PC-3 (cell line): ENCODE measurements around the gene GRB2. TPM values are rescaled to one million over a fixed set of nuclear protein-coding genes. Genes with fewer than 3 reads are reported as not detected.

Experiments
- ATAC-seq: fragments of 200-7000 bp; cut with Tn5 transposase; 2 replicates; pipeline ENCODE4 v1.9.1; 2020; ENCODE audit warnings: mild to moderate bottlenecking, moderate library complexity
- BruUV-seq: library from RNA; stranded (reverse); fragments of 400-500 nt; replicated peaks from 2 replicates; lab custom pipeline; 2021; lab: Mats Ljungman, UMichigan
- CTCF ChIA-PET: fragments of 300-600 bp; sonication (Branson Sonifier 250); formaldehyde crosslinking; loops from one replicate; lab custom pipeline; 2022; ENCODE audit warnings: antibody characterized with exemption; lab: Charles Lee
- POLR2A ChIA-PET: fragments of 300-600 bp; sonication (Branson Sonifier 250); formaldehyde crosslinking; loops from one replicate; lab custom pipeline; 2022; ENCODE audit warnings: antibody characterized with exemption; ENCODE audit not compliant: unreplicated experiment; lab: Charles Lee
- DNase-seq: peaks from one replicate; pipeline ENCODE4 v3.0.0-alpha.2; 2015
- H2AFZ ChIP-seq: fragments of 300-600 bp; sonication (generic); 2 replicates; pipeline ENCODE4 v1.6.0; 2016; ENCODE audit warnings: antibody characterized with exemption, low read length
- H3F3A ChIP-seq: fragments of 300-600 bp; sonication (generic); one replicate; pipeline ENCODE4 v1.6.0; 2017; ENCODE audit warnings: antibody characterized with exemption, low read length, control low read depth, mild to moderate bottlenecking; ENCODE audit not compliant: unreplicated experiment
- H3K27ac ChIP-seq: fragments of 300-600 bp; sonication (generic); 2 replicates; pipeline ENCODE4 v1.5.1; 2016; ENCODE audit warnings: mild to moderate bottlenecking, low read length
- H3K27me3 ChIP-seq: fragments of 300-600 bp; sonication (generic); 2 replicates; pipeline ENCODE4 v1.6.1; 2016; ENCODE audit warnings: low read length, mixed read lengths
- H3K36me3 ChIP-seq: fragments of 300-600 bp; sonication (generic); 2 replicates; pipeline ENCODE4 v1.6.1; 2016; ENCODE audit warnings: low read depth, mixed run types, low read length, mixed read lengths
- H3K4me1 ChIP-seq: fragments of 300-600 bp; sonication (generic); 2 replicates; pipeline ENCODE4 v1.5.1; 2016; ENCODE audit warnings: low read length; ENCODE audit not compliant: insufficient read depth
- H3K4me2 ChIP-seq: fragments of 300-600 bp; sonication (generic); 2 replicates; pipeline ENCODE4 v1.6.0; 2016; ENCODE audit warnings: low read length
- H3K4me3 ChIP-seq: fragments of 300-600 bp; sonication (generic); 2 replicates; pipeline ENCODE4 v1.5.1; 2016; ENCODE audit warnings: mild to moderate bottlenecking, low read length, mixed read lengths
- H3K79me2 ChIP-seq: fragments of 300-600 bp; sonication (generic); 2 replicates; pipeline ENCODE4 v1.6.1; 2017; ENCODE audit warnings: low read length, mixed read lengths
- H3K9ac ChIP-seq: fragments of 300-600 bp; sonication (generic); 2 replicates; pipeline ENCODE4 v1.6.0; 2016; ENCODE audit warnings: mild to moderate bottlenecking, low read length
- H3K9me2 ChIP-seq: fragments of 300-600 bp; sonication (generic); replicated peaks from 2 replicates; pipeline ENCODE4 v1.6.1; 2016; ENCODE audit warnings: mixed run types, low read length, mixed read lengths
- H3K9me3 ChIP-seq: fragments of 300-600 bp; sonication (generic); 2 replicates; pipeline ENCODE4 v1.6.1; 2016; ENCODE audit warnings: low read length, mixed read lengths
- H4K20me1 ChIP-seq: fragments of 300-600 bp; sonication (generic); 2 replicates; pipeline ENCODE4 v1.6.1; 2016; ENCODE audit warnings: low read length, mixed read lengths
- EZH2 ChIP-seq: fragments of 300-600 bp; sonication (generic); IDR thresholded peaks from one replicate; pipeline ENCODE4 v1.6.1; 2017; ENCODE audit warnings: antibody characterized with exemption, mild to moderate bottlenecking, low read length; ENCODE audit not compliant: unreplicated experiment
- EZH2phosphoT487 ChIP-seq: fragments of 300-600 bp; sonication (generic); IDR thresholded peaks from 2 replicates; pipeline ENCODE4 v1.6.1; 2018; ENCODE audit warnings: mild to moderate bottlenecking, antibody characterized with exemption, low read length, borderline replicate concordance
- intact Hi-C: fragments of 100-400 bp; cut with micrococcal nuclease; formaldehyde crosslinking; loops from 2 replicates; pipeline ENCODE4 v1.9.0; 2023
- total RNA-seq: library from RNA; depleted of rRNA; stranded (reverse); fragments of >200 nt; gene quantifications from 2 replicates; pipeline ENCODE4 v1.2.3, GENCODE V29; 2014
- TF ChIP-seq, protein P1 (sequence below): fragments of 300-600 bp; sonication (generic); conservative IDR thresholded peaks from 2 replicates; pipeline ENCODE4 v1.5.1; 2017; ENCODE audit warnings: antibody characterized with exemption, low read depth, mild to moderate bottlenecking, low read length

GRB2 gene
- total RNA-seq, 1 experiment from 2014 or later = 224 TPM

DNA sequence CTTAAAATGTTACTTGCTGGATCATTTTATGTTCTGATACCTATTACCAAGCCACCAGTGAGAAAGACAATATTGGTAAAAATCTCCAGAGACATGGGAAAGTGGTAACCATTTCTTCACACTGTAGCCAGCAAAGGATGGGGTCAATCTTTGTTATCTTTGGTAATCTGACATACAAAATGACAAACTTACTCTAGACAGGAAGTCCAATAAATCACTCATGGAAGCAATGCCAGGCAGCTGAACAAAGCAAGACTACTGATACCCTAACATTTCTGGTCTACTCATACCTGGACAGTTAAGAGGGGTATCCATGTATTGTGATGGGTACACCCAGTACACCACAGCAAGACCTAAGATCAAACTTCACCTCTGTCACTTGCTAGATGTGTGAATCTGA lies 19.0 kb downstream of the GRB2 start:
- no peaks in the 10 kb centered on the region for H3K4me1 ChIP-seq
- BruUV-seq = no TSS peak
- H3K79me2 ChIP-seq = peaks cover 96% of the 10 kb centered on the region
- no peak for ATAC-seq
- no peaks in the 10 kb centered on the region for H3K9me2 ChIP-seq
- H3F3A ChIP-seq = no peaks in the 10 kb centered on the region
- DNase-seq = no peak
- ChIA-PET POLR2A (no interaction called here), CTCF (no interaction called here)
- H3K27me3 ChIP-seq = no peaks in the 10 kb centered on the region
- intact Hi-C loops = no loop called here
- peaks cover 11% of the 10 kb centered on the region; the same call in 1 of the 2 replicates for H3K36me3 ChIP-seq
- H4K20me1 ChIP-seq = no peaks in the 10 kb centered on the region
- TF ChIP-seq EZH2 (no peak), EZH2phosphoT487 (no peak)
- TF ChIP-seq, protein P1, sequence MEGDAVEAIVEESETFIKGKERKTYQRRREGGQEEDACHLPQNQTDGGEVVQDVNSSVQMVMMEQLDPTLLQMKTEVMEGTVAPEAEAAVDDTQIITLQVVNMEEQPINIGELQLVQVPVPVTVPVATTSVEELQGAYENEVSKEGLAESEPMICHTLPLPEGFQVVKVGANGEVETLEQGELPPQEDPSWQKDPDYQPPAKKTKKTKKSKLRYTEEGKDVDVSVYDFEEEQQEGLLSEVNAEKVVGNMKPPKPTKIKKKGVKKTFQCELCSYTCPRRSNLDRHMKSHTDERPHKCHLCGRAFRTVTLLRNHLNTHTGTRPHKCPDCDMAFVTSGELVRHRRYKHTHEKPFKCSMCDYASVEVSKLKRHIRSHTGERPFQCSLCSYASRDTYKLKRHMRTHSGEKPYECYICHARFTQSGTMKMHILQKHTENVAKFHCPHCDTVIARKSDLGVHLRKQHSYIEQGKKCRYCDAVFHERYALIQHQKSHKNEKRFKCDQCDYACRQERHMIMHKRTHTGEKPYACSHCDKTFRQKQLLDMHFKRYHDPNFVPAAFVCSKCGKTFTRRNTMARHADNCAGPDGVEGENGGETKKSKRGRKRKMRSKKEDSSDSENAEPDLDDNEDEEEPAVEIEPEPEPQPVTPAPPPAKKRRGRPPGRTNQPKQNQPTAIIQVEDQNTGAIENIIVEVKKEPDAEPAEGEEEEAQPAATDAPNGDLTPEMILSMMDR = no peak
- no peak overlapping the region for H3K27ac ChIP-seq
- H2AFZ ChIP-seq = no peak overlapping the region
- H3K9ac ChIP-seq = no peak overlapping the region
- no peaks in the 10 kb centered on the region for H3K9me3 ChIP-seq
- no peak overlapping the region for H3K4me2 ChIP-seq
- no peak overlapping the region for H3K4me3 ChIP-seq

DNA sequence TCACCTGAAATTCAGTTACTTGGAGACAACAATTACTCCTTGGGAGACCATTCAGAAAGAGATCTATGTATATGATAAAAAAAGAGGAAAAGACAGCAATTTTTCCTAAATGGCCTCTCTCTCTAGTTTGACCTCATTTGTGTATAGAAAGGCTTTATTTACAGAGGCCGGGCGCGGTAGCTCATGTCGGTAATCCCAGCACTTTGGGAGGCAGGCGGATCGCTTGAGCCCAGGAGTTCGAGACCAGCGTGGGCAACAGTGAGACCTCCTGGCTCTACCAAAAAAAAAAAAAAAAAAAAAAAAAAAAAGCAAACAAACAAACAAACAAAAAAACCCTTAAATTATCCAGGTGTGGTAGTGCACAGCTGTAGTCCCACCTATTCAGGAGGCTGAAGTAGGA lies 20.7 kb downstream of the GRB2 start:
- peaks cover 96% of the 10 kb centered on the region for H3K79me2 ChIP-seq
- CTCF ChIA-PET = no interaction called here
- peaks cover 11% of the 10 kb centered on the region for H4K20me1 ChIP-seq
- intact Hi-C loops = no loop called here
- no peaks in the 10 kb centered on the region for H3F3A ChIP-seq
- no peaks in the 10 kb centered on the region for H3K4me1 ChIP-seq
- BruUV-seq = no TSS peak
- H3K4me2 ChIP-seq = no peak overlapping the region
- no peak overlapping the region for H3K4me3 ChIP-seq
- no peaks in the 10 kb centered on the region for H3K9me2 ChIP-seq
- no peaks in the 10 kb centered on the region for H3K27me3 ChIP-seq
- no peak overlapping the region for H3K9ac ChIP-seq
- POLR2A ChIA-PET = no interaction called here
- H2AFZ ChIP-seq = no peak overlapping the region
- no peak overlapping the region for H3K27ac ChIP-seq
- H3K9me3 ChIP-seq = no peaks in the 10 kb centered on the region
- ATAC-seq (no peak), DNase-seq (no peak)
- TF ChIP-seq EZH2 = no peak
- no peak for TF ChIP-seq EZH2phosphoT487
- TF ChIP-seq, protein P1 = no peak
- no peaks in the 10 kb centered on the region for H3K36me3 ChIP-seq

DNA sequence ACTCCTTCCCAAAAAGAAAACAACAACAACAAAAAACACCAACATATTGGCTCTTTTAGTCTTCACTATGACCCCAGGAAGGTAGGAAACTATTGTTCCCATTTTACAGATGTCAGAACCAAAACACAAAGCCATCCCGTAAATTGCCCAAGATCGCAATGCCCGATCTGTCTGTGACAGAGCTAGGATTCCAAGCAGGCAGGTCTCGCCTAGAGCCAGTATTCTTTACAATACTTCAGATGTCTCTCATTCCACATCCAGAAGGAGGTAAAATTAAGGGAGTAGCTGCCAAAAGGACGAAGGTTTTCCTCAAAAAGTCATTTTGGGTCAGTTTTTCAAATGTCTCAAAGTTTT lies 21.7 kb downstream of the GRB2 start:
- Histone ChIP-seq H3F3A (no peaks in the 10 kb centered on the region), H4K20me1 (peaks cover 11% of the 10 kb centered on the region), H3K4me2 (no peak overlapping the region), H3K27ac (no peak overlapping the region), H3K9me2 (no peaks in the 10 kb centered on the region), H3K4me3 (no peak overlapping the region), H3K27me3 (no peaks in the 10 kb centered on the region), H3K9me3 (no peaks in the 10 kb centered on the region), H3K79me2 (peaks cover 97% of the 10 kb centered on the region), H2AFZ (no peak overlapping the region), H3K9ac (no peak overlapping the region), H3K36me3 (no peaks in the 10 kb centered on the region), H3K4me1 (no peaks in the 10 kb centered on the region)
- intact Hi-C loops = no loop called here
- POLR2A ChIA-PET = no interaction called here
- TF ChIP-seq EZH2phosphoT487 (no peak), EZH2 (no peak)
- TF ChIP-seq, protein P1 = no peak
- ATAC-seq (no peak), DNase-seq (no peak)
- no TSS peak for BruUV-seq
- CTCF ChIA-PET = no interaction called here
